HG03342 (cell line): ENCODE data around the gene MVB12B.
"Not testable (repeated sequence)": the region's sequence is repeated elsewhere in the genome, so short reads cannot be mapped to it uniquely, and the experiment has no call there.

Experiments used
- ATAC-seq: cut with Tn5 transposase; IDR thresholded peaks from one replicate; pipeline ENCODE4 v1.9.1; 2021; ENCODE audit warnings: mild to moderate bottlenecking, moderate library complexity; ENCODE audit not compliant: unreplicated experiment

MVB12B gene

DNA sequence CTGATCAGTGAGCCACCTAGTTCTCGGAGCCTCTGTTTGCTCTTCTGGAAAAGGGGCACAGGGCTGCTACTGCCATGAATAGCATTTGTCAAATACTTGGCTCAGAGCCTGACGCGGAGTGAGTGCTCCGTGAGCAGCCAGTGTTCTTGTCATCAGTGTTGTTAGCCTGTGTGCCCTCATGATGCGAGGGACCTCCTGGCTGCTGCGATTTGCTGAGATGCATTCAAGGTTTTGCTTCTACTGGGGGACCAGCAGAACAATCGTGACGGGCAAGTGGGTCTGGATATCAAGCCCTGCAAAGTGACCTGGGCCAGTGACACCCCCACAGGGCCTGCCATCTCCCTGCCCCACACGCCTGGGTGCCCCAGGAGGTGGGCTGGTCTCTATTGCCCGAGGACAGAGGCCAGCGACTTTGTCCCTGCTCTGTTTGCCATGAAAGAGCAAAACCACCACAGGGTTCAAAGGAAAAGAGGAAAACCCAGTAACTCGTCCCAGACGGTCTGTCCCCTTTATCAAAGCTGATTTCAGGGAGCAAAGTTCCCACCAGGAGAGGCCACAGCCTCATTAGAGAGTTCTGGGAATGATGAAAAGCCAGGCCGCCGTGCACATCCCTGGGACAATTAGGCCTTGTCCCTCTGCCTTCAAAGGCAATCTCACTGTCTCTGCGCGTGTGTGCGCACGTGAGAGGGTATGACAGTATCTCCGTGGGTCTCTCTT lies 200.6 kb downstream of the MVB12B start:
- no peak for ATAC-seq

DNA sequence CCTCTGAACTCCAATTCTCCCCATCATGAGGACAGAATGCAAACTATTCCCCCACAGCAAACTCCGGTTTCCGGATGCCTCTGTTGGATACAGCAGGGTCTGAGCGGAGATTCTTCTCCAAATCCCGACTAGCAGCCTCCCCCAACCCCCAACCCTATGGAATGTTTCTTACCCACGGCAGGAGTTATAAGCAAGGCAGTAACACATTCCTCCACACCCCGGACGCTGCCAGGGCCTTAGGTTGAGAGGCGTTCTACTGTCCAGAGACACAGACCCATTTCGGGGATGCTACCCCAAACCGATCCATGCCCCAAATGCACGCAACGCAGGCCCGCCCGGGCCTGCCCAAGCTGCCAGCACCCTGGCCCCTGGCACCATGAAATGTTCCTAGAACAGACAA lies 201.5 kb downstream of the MVB12B start:
- no peak for ATAC-seq

DNA sequence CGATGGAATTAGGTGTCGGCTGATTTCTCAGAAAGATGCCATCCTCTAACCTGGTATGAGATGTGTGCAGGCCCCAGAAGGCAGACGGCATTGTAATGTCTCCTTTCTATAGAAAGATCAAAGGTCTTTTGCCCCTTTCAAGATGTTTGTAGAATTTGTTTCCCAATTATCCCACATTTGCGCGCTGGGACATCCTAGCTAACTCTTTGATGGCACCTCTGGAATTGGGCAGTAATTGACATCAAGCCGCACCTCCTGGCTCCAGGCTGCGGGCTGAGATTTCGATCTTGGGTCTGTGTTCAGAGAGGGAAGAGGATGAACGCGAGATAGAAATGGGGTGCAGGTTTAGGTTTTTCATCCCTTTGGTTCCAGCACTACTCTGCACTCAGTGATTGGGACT lies 202.3 kb downstream of the MVB12B start:
- no peak for ATAC-seq

DNA sequence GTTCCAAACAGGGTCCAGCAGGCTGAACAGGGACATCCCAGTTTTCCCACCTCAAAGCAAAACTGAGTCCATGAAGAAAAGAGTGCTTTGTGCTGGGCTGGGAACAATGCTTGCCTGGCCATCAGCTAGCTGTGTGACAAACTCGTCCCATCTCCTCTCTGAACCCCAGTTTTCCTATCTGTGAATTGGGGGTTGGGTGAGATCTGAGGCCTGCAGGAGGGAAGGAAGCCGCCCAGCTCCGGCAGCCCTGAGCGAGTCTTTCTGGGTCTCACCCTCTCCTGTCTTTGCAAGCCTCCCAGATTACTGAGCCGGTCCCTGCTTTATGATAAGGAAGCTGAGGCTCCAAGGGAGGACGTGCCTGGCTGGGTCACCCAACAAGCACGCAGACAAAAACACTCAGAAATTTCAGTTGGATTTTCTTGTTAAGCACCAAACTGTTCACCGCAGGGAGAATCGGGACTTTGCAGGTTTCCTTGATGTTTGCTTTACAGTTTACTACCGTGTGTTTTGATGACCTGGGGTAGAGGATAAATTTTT lies 204.5 kb downstream of the MVB12B start:
- ATAC-seq, result no peak

GRCh38 chr9:126531591-126531990 lies 205.0 kb downstream of the MVB12B start:
- no peak for ATAC-seq

GRCh38 chr9:126532019-126532462 lies 205.4 kb downstream of the MVB12B start:
- no peak for ATAC-seq

DNA sequence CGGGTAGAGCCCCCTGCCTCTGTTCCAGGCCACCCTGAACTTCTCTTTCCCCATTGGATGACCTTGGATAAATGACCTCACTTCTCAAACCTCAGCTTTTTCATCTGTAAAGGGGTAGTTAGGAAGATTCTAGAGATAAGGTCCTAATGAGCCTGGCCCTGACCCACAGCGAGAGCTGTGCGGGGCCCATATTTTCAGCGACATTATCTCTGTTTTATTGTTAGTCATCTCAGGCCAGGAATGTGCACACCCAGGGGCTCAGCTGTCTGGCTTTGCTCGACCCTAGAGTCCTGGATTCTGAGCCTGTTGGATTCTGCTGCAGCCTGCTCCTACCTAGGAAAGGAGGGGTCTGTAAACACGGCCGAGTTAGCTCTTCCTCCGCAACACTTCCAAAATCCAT lies 205.9 kb downstream of the MVB12B start:
- ATAC-seq, result no peak

- ATAC-seq, result no peak
Measured at GRCh38 chr9:126532951-126533925, 206.6 kb downstream of the MVB12B start.

- ATAC-seq, result no peak
Measured at GRCh38 chr9:126533926-126534310, 207.3 kb downstream of the MVB12B start.

DNA sequence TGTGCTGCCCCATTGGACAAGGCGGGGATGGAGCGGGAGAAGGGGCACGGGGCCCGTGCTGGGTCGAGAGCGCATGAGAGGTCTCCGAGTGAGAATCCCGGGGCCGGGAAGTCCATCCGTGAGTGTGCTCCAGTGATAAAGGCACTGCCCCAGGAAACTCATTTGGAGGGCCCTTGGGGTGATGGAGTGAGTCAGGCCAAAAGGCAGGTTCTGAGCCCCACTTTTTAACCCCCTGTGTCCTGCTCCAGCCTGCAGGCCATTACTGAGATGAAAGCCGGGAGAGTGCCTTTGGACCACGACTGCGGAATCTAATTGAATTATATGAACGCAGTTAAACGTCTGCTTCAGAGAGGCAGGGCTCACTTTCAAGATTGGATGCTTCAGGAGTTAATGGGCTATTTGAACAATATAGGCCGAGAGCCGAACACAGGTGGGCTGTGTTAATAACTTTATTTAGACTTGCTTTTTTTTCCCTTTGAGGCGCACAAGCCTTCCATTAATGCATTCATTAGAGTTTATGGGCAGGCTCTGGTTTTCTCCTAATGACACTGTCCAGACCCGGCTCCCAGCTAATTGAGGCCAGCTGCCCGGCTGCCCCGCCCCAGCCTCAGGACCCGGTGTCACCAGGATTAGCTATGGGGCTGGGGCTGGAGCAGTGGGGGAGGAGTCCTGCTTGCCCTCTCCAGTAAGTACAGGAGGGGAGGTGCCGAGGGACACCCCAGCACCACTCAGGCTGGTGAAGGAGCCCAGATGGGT lies 208.0 kb downstream of the MVB12B start:
- no peak for ATAC-seq

DNA sequence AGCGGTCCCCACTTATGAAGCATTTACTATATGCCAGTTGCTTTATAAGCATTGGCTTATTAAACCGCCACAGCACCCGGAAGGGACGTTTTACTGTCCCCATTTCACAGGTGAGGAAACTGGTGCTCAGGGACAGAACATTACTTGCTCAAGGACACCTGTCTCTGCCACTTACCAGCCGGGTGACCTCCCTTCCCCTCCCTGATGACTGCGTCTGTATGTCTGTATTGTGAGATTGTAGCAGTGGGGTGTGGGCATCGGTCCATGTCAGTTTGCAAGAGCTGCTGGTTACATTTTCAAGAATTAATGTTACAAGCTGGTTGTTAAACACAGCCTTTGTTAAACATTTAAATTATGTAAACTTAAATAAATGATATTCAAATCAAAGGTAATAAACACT lies 209.5 kb downstream of the MVB12B start:
- ATAC-seq, result no peak

GRCh38 chr9:126536841-126537465 lies 210.3 kb downstream of the MVB12B start:
- no peak for ATAC-seq

- no peak for ATAC-seq
Measured at GRCh38 chr9:126538550-126538949, 211.9 kb downstream of the MVB12B start.

- not testable (repeated sequence) for ATAC-seq
Measured at GRCh38 chr9:126540398-126540797, 213.8 kb downstream of the MVB12B start.

- no peak for ATAC-seq
Measured at GRCh38 chr9:126543490-126543889, 216.9 kb downstream of the MVB12B start.

GRCh38 chr9:126545106-126545505 lies 218.5 kb downstream of the MVB12B start:
- no peak for ATAC-seq

DNA sequence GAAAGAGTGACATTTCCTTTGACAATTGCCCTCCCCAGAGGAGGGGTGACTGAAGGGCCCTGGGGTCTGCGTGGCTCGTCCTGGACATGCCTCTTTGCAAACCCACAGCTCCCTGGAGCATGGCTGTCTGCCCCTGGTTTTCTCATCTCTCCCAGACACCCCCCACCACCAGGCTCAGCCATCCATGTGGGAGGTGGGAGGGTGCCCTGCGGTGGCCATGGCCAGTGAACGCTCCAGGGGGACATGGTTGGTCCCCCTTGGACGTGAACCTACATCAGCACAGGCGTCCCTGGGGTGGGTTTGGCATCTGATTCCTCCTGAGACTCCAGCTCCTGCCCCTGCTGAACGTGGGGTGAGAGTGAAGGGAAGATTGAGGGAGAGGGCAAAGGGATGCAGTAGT lies 219.4 kb downstream of the MVB12B start:
- ATAC-seq, result no peak

DNA sequence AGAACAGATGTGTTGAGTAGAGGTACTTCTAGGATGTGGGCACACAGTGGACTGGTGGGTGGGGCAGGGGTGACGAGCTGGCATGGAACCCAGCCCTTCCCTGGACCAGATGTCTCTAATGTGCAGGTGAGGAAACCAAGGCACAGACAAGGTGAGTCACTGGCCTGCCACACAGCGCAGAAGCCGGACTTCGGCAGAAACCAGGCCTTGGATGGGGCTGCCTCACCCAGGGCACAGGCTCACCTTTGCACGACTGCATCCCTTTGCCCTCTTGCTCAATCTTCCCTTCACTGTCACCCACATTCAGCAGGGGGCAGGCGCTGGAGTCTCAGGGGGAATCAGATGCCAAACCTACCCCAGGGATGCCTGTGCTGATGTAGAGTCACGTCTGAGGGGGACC lies 221.7 kb downstream of the MVB12B start:
- no peak for ATAC-seq

- ATAC-seq, result no peak
Measured at GRCh38 chr9:126549246-126550006, 222.8 kb downstream of the MVB12B start.

DNA sequence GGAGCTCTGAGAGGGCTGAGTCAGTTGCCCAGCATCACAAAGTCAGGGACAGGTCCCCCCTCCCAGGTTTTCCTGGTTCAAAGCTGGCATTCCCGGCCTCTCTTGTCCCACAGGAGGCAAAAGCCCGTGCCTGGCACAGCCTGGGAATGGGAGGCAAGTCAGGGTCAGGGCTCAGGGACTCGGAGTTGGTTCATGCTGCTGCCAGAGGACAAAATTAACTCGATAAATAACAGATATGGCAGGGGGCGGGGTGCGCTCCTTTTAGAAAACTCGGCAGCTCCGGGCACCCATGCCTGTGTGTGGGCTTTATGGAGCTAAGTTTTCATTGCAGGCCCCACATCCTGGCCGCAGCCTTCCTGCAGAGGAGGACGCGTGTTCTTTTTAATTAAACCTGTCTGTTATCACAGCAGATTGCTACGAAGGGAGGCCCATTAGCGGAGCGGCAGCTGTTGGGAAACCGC lies 224.3 kb downstream of the MVB12B start:
- no peak for ATAC-seq
